Stimulated activated CD4-positive, alpha-beta T cell treated with anti-CD3 and anti-CD28 coated beads, Interleukin-4, amount 100 ng/mL, for 24 hours (primary cell): ENCODE measurements around the gene PIM1.

Experiments
- DNase-seq: peaks from one replicate; pipeline ENCODE4 v3.0.0-alpha.2; 2020

PIM1 gene

GRCh38 chr6:37138856-37139229 lies 31.1 kb upstream of the PIM1 start:
- no peak for DNase-seq

- DNase-seq = no peak
Observed at GRCh38 chr6:37139230-37139962, 30.6 kb upstream of the PIM1 start.

DNA sequence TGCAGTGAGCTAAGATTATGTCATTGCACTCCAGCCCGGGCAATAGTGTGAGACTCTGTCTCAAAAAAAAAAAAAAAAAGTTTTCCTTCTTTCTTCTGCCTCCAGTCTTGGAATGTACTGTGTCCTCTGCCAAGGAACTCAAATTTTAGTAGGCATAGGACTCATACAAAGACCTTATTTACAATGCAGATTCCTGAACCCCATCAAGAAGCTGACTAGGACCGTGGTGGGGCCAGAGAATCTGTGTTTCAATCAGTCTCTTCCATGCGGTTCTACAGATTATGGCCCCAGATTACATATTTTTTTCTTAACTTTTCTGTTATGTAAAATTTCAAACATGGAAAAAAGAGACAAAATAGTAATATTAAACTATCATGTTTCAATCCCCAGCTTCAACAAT lies 29.8 kb upstream of the PIM1 start:
- no peak for DNase-seq

GRCh38 chr6:37141281-37142049 lies 28.5 kb upstream of the PIM1 start:
- DNase-seq = peak; percentile 4

DNA sequence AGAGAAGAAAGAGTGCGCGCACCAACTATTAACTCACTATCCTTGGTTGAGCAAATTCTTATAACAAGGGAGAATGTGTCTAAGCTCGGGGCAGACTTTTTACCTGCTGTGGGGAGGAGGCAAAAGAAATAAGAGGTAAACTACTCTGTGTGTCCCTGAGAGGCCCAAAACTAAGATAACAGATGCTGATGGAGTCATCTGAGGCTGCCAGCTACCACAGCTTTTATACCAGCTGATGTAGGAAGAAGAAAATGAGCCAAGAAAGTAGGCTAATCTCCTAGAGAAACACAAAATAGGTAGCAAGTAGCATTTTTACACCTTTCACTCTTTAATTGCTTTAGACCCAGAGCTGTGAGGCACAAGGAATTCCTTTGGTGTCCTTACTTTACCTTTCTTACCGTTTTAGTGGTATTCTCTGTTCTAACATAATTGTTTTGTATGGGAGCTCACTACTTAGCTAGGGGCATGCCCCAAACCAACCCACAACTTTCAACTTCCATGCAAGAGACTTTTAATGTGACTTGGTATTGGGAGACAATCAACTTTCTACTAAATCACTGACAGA lies 27.8 kb upstream of the PIM1 start:
- no peak for DNase-seq

GRCh38 chr6:37143585-37143984 lies 26.4 kb upstream of the PIM1 start:
- DNase-seq = no peak

GRCh38 chr6:37145443-37145842 lies 24.5 kb upstream of the PIM1 start:
- no peak for DNase-seq

- DNase-seq = no peak
Observed at GRCh38 chr6:37146735-37147157, 23.2 kb upstream of the PIM1 start.

- no peak for DNase-seq
Observed at GRCh38 chr6:37149745-37150144, 20.2 kb upstream of the PIM1 start.

DNA sequence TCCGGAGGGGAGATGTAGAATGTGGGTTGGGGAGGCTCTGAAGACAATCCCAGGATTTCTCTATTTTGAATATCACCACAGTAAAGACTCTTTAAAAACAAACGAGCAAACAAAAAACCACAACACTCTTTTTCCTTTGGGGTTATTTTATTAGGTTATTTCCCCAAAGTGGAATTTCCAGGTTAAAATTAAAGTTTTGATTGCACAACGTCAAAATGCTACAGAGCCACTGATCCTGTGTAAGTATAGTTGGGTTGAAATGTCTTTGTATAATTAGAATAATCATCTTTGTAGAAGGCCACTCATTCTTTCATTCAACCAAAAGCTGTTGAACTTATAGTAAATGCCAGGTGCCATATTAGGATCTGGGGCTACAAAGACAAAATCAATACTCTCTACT lies 19.6 kb upstream of the PIM1 start:
- no peak for DNase-seq

DNA sequence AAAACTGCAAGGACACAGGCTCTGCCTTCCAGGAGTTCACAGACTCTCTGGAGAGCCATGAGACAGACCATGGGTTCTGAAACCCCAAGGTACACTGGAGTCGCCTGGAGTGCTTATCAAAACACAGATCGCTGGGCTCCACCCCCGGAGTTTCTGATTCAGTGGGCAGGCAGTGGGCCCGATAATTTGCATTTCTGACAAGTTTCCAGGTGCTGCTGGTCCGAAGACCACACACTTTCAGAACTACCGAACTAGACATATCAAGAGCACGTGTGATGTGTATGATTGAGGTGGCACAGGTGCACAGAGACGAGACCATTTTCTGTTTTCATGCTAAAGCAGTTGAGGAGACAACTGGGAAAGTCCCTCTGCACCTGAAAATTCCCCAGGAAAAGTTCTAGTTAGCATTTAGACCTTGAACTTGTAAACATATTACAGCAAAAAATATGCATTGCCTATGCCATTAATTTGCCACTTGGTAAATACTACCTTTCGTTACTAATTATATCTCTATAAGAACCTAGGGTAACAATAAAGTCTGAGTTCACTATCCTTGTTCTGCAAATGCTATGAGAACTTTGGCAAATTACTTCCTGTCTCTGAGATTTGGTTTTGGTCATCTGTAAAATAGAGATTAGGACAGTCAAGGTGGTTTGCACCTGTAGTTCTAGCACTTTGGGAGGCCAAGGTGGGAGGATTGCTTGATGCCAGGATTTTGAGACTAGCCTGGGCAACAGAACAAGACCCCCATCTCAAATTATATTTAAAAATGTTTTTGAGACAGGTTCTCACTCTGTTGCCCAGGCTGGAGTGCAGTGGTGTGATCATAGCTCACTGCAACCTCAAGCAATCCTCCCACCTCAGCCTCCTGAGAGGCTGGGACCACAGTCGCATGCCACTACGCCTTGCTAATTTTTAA lies 14.3 kb upstream of the PIM1 start:
- peak; percentile 66 for DNase-seq

DNA sequence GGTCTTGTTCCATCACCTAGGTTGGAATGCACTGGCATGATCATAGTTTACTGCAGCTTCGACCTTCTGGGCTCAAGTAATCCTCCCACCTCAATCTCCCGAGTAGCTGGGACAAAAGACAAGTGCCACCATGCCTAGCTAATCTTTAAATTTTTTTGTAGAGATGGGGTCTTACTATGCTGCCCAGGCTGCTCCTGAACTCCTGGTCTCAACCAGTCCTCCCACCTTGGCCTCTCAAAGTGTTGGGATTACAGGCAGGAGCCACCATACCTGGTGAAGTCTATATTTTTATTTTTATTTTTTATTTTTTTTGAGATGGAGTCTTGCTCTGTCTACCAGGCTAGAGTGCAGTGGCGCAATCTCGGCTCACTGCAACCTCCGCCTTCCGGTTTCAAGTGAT lies 11.4 kb upstream of the PIM1 start:
- DNase-seq = no peak

- no peak for DNase-seq
Observed at GRCh38 chr6:37160922-37161778, 8.8 kb upstream of the PIM1 start.

DNA sequence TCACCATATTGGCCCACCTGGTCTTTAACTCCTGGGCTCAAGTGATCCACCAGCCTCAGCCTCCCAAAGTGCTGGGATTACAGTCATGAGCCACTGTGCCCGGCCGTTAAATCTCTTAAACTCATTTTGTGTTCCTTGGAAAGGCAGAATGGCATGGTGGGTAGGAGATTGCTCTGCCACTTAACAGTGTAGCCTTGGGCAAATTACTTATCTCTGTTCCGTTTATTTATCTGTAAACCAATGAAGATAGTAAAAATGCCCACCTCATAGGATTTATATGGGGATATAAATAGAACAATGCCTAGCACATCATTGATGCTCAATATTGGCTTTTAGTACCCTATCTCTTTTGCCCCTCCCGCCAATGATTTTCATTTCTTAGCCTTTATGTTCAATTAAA lies 7.2 kb upstream of the PIM1 start:
- no peak for DNase-seq

DNA sequence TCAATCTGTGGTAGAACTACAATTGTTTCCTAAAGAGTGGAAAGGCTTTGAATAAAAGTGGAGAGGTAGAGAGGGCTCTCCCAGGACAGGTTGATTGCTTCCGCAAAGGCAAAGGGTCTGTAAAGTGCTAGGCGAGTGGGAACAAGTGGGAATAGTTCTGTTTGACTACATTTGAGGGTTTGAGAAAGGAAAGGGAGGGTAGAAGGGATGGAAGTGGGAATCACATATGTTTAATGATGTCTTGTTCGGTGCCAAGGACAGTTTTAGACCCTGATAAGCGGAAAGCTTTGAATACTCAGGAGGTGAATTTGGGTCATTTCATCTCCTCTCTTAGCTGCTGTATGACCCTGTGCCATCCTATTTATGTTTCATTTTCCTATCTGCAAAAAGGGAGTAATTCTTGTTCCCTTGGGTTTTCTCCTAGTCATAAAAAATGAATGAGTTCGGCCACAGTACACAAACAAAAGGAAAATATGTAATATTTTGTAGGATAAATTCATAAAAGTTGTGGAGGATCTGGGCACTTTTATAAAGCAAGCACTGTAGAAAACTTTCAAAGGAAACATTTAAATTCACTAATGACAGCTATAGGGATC lies 1.7 kb upstream of the PIM1 start:
- no peak for DNase-seq

GRCh38 chr6:37168811-37169495 lies 999 bp upstream of the PIM1 start:
- DNase-seq = peak; percentile 57

- DNase-seq = peak; percentile 50
Observed at GRCh38 chr6:37170273-37171200, 585 bp downstream of the PIM1 start.

DNA sequence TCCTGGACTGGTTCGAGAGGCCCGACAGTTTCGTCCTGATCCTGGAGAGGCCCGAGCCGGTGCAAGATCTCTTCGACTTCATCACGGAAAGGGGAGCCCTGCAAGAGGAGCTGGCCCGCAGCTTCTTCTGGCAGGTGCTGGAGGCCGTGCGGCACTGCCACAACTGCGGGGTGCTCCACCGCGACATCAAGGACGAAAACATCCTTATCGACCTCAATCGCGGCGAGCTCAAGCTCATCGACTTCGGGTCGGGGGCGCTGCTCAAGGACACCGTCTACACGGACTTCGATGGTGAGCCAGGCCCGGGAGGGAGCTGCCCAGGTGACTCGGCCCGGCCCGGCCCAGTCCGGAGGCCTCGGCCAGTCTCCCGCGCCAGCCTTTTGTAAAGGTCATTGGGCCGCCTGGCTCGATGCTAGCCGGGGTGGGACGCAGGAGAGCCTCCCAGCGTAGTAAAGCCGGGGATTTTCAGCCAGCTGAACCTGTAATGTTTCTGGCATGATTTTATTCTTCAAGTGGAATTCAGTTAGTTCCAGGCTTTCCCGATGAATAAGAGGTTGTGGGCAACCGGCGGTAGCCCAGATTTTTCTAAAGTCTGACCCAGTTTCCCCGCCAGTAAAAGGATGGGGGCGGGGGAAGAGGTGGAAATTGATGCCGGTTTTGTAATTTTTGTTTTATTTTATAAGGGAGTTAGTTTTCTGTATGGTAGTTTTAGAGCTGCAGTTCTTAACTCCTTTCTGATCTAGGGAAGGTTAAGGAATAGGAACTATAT lies 1.4 kb downstream of the PIM1 start:
- DNase-seq = peak; percentile 36
